HCT116 (cell line): ENCODE data around the gene MOK. TPM values are rescaled to one million over a fixed set of nuclear protein-coding genes. Genes with fewer than 3 reads are reported as not detected.

Source experiments
- ATAC-seq: fragments of 200-7000 bp; cut with Tn5 transposase; 2 replicates; pipeline ENCODE4 v1.9.1; 2020; ENCODE audit warnings: mild to moderate bottlenecking, moderate library complexity
- BruUV-seq: library from RNA; stranded (reverse); fragments of 400-500 nt; replicated peaks from 2 replicates; lab custom pipeline; 2021; lab: Mats Ljungman, UMichigan
- CTCF ChIA-PET: fragments of 300-600 bp; sonication (Branson Sonifier 250); formaldehyde crosslinking; loops from one replicate; lab custom pipeline; 2021; ENCODE audit warnings: antibody characterized with exemption; lab: Charles Lee
- POLR2A ChIA-PET: fragments of 300-600, 350-600 bp; sonication (Branson Sonifier 250); formaldehyde crosslinking; loops from one replicate; lab custom pipeline; 2021; ENCODE audit warnings: antibody characterized with exemption; lab: Charles Lee
- RAD21 ChIA-PET, 2 experiments: fragments of 300-600 bp; sonication (Branson Sonifier 250); formaldehyde crosslinking; loops; one replicate each; lab custom pipeline; 2023; ENCODE audit warnings: low total read pairs in 2 of 2; ENCODE audit not compliant: uncharacterized antibody in 2 of 2, unreplicated experiment in 2 of 2, low non-redundant PET in 1 of 2; lab: Charles Lee
- DNase-seq: peaks from one replicate; pipeline ENCODE4 v3.0.0-alpha.2; 2010; ENCODE audit warnings: low read depth, low spot score
- H2AFZ ChIP-seq: fragments of 200-600 bp; shearing (Covaris generic), sonication (generic); 2 replicates; pipeline ENCODE4 v1.6.1; 2017; ENCODE audit warnings: low read depth, mixed run types, mixed read lengths, antibody characterized with exemption, low read length; ENCODE audit not compliant: poor library complexity, severe bottlenecking
- H3K27ac ChIP-seq: 2 replicates; pipeline ENCODE4 v1.5.1; 2012; ENCODE audit warnings: low read depth, low read length
- H3K27me3 ChIP-seq: fragments of 200-600 bp; sonication (generic); 2 replicates; pipeline ENCODE4 v1.6.1; 2016; ENCODE audit warnings: mixed run types, low read length, mixed read lengths; ENCODE audit not compliant: insufficient read depth
- H3K36me3 ChIP-seq, 2 experiments: fragments of 200-500 bp in 1 of 2; fragments of 200-600 bp in 1 of 2; sonication (Bioruptor generic) in 1 of 2; sonication (generic) in 1 of 2; 2 replicates each; pipeline versions ENCODE4 v1.5.1 to v1.6.1; 2014 to 2016; ENCODE audit warnings: low read length in 2 of 2, inconsistent platforms in 1 of 2, mixed read lengths in 1 of 2, mixed run types in 1 of 2; ENCODE audit not compliant: insufficient read depth in 2 of 2, control insufficient read depth in 1 of 2
- H3K4me1 ChIP-seq, 2 experiments: fragments of 200-600 bp in 1 of 2; sonication (generic) in 1 of 2; 2 replicates each; pipeline versions ENCODE4 v1.5.1 to v1.6.1; 2012 to 2017; ENCODE audit warnings: low read length in 2 of 2, inconsistent platforms in 1 of 2, mild to moderate bottlenecking in 1 of 2, mixed read lengths in 1 of 2, mixed run types in 1 of 2, moderate library complexity in 1 of 2; ENCODE audit not compliant: insufficient read depth in 2 of 2, control insufficient read depth in 1 of 2
- H3K4me2 ChIP-seq: fragments of 200-600 bp; sonication (generic); 2 replicates; pipeline ENCODE4 v1.6.1; 2017; ENCODE audit warnings: mixed run types, low read length, mixed read lengths
- H3K4me3 ChIP-seq, 2 experiments: fragments of 200-600 bp in 1 of 2; sonication (generic) in 1 of 2; replicated peaks in 1 of 2; 2 replicates each; pipeline ENCODE4 v1.5.1; 2011 to 2016; ENCODE audit warnings: low read length in 2 of 2, control low read depth in 1 of 2, low read depth in 1 of 2, mild to moderate bottlenecking in 1 of 2, mixed read lengths in 1 of 2, mixed run types in 1 of 2
- H3K79me2 ChIP-seq: fragments of 200-600 bp; sonication (generic); 2 replicates; pipeline ENCODE4 v1.6.1; 2017; ENCODE audit warnings: mild to moderate bottlenecking, mixed run types, low read length, moderate library complexity, mixed read lengths; ENCODE audit not compliant: insufficient read depth
- H3K9ac ChIP-seq: fragments of 200-600 bp; sonication (generic); 2 replicates; pipeline ENCODE4 v1.6.1; 2016; ENCODE audit warnings: low read length, mixed read lengths
- H3K9me2 ChIP-seq: fragments of 200-600 bp; sonication (generic), shearing (Covaris generic); 2 replicates; pipeline ENCODE4 v1.6.1; 2017; ENCODE audit warnings: mixed run types, mild to moderate bottlenecking, moderate library complexity; ENCODE audit not compliant: insufficient read depth
- H3K9me3 ChIP-seq, 2 experiments: fragments of 200-500 bp in 1 of 2; fragments of 200-600 bp in 1 of 2; sonication (Bioruptor generic) in 1 of 2; sonication (generic) in 1 of 2; 2 replicates each; pipeline ENCODE4 v1.6.1; 2014 to 2017; ENCODE audit warnings: low read length in 2 of 2, mixed read lengths in 2 of 2, inconsistent platforms in 1 of 2, low read depth in 1 of 2, mild to moderate bottlenecking in 1 of 2, mixed run types in 1 of 2, moderate library complexity in 1 of 2; ENCODE audit not compliant: control insufficient read depth in 1 of 2, insufficient read depth in 1 of 2
- H4K20me1 ChIP-seq: fragments of 200-600 bp; sonication (generic), shearing (Covaris generic); 2 replicates; pipeline ENCODE4 v1.6.1; 2017; ENCODE audit warnings: mixed run types, mild to moderate bottlenecking, moderate library complexity; ENCODE audit not compliant: insufficient read depth
- CBX3 ChIP-seq: IDR thresholded peaks from 2 replicates; pipeline ENCODE4 v1.6.1; 2012; ENCODE audit warnings: low read depth
- CEBPB ChIP-seq: IDR thresholded peaks from 2 replicates; pipeline ENCODE4 v1.6.1; 2012; ENCODE audit warnings: low read depth
- EGR1 ChIP-seq: IDR thresholded peaks from 2 replicates; pipeline ENCODE4 v1.6.1; 2012; ENCODE audit warnings: low read depth
- ELF1 ChIP-seq: IDR thresholded peaks from 2 replicates; pipeline ENCODE4 v1.6.1; 2012; ENCODE audit warnings: low read depth, borderline replicate concordance
- POLR2A ChIP-seq: IDR thresholded peaks from 2 replicates; pipeline ENCODE4 v1.7.0; 2011; ENCODE audit warnings: borderline replicate concordance; ENCODE audit not compliant: insufficient read depth, insufficient read length; ENCODE audit errors: extremely low read depth
- POLR2AphosphoS5 ChIP-seq: IDR thresholded peaks from 2 replicates; pipeline ENCODE4 v1.6.1; 2011; ENCODE audit warnings: mild to moderate bottlenecking, low read depth, low read length, moderate library complexity
- SP1 ChIP-seq: IDR thresholded peaks from 2 replicates; pipeline ENCODE4 v1.6.1; 2012; ENCODE audit warnings: low read depth
- SRF ChIP-seq: IDR thresholded peaks from 2 replicates; pipeline ENCODE4 v1.6.1; 2012; ENCODE audit warnings: low read depth
- TCF7L2 ChIP-seq: IDR thresholded peaks from 2 replicates; pipeline ENCODE4 v1.7.0; 2011; ENCODE audit warnings: borderline replicate concordance, inconsistent platforms; ENCODE audit not compliant: insufficient read depth, insufficient read length; ENCODE audit errors: extremely low read depth
- YY1 ChIP-seq: IDR thresholded peaks from 2 replicates; pipeline ENCODE4 v1.6.1; 2011; ENCODE audit warnings: low read length, low read depth, moderate library complexity, mild to moderate bottlenecking; ENCODE audit not compliant: insufficient replicate concordance; ENCODE audit errors: extremely low read depth
- ZFX ChIP-seq: fragments of 450-650 bp; IDR thresholded peaks from 2 replicates; pipeline ENCODE4 v1.6.1; 2017
- ZNF274 ChIP-seq: fragments of 200-500 bp; sonication (Bioruptor generic); IDR thresholded peaks from 2 replicates; pipeline ENCODE4 v1.6.1; 2014; ENCODE audit warnings: mild to moderate bottlenecking, low read depth, low read length, inconsistent platforms
- intact Hi-C: fragments of 100-400 bp; cut with micrococcal nuclease; formaldehyde crosslinking; loops from 2 replicates; pipeline ENCODE4 v1.10.0; 2022
- total RNA-seq: library from RNA; stranded (reverse); gene quantifications from one replicate; pipeline ENCODE4 v1.2.1, GENCODE V29; 2021; ENCODE audit not compliant: unreplicated experiment
- TF ChIP-seq, protein P1 (sequence below), 3 experiments: fragments of 200-600 bp in 1 of 3; sonication (generic) in 1 of 3; IDR thresholded peaks in 2 of 3; conservative IDR thresholded peaks in 1 of 3; 2 replicates each; pipeline ENCODE4 v1.5.1; 2012 to 2017; ENCODE audit warnings: low read depth in 2 of 3, low read length in 2 of 3, antibody characterized with exemption in 1 of 3, borderline replicate concordance in 1 of 3, control low read depth in 1 of 3, mild to moderate bottlenecking in 1 of 3, mixed read lengths in 1 of 3, mixed run types in 1 of 3, moderate library complexity in 1 of 3; ENCODE audit not compliant: insufficient read depth in 1 of 3
- TF ChIP-seq, protein P2 (sequence below): IDR thresholded peaks from 2 replicates; pipeline ENCODE4 v1.6.1; 2012

The MOK gene
- total RNA-seq, 1 experiment from 2014 or later = 9.4 TPM

DNA sequence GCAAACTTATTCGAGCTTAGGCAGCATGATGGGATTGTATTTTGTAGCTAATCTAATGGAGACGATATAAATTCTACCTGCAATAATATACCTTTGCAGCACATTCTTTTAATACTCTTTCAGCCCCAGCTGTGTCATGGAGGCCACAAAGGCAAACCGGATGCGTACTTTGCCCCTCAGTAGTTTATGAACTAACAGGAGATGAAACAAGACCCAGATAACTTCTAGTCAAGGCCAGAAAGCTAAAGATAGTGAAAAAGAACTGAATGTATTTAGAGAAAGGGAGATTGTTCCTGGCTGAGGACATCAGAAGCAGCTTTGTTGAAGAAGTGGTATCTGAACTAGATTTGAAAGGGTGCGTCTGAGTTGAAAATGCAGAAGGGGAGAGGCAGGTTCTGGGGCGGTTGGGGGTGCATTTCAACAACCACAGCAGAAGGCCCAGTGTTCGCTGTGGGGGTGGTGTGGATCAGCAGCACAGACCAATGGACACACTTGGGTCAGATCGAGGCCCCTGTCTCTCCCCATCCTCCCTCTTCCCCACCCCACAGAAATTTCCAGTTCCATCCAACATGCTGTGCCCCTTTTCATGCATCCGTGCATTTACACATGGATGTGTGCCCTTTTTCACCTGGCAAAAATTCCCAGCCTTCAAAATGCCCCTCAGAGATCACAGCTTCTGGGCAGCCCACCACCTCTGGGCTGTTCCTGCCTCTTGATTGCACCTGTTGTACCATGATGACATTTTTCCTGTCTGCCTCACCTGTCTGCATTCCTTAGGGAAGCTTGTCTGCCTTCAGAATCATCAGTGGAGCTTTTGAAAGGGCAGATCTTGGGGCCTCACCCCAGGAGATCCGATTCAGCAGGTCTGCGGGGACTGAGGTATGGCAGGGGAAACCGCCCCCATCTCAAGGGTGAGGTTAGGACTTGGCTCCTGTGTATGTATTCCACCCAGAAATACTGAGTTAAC lies 16.8 kb upstream of the MOK start:
- Histone ChIP-seq H3K9me3 (no peaks in the 10 kb centered on the region), H3K4me1 (peaks cover 25 to 45% of the 10 kb centered on the region in 2 experiments), H4K20me1 (no peaks in the 10 kb centered on the region), H3K27ac (no peak overlapping the region), H3K9me2 (no peaks in the 10 kb centered on the region), H3K36me3 (no peaks in the 10 kb centered on the region; a peak in 1 of 4 replicates), H3K4me2 (peak overlapping the region; percentile 97; the same call in 1 of the 2 replicates), H3K4me3 (no peak overlapping the region), H3K27me3 (no peaks in the 10 kb centered on the region), H3K9ac (no peak overlapping the region), H2AFZ (no peak overlapping the region), H3K79me2 (peaks cover 19% of the 10 kb centered on the region)
- CTCF ChIA-PET = interaction anchor here (0.7 kb wide), 1 partner anchor 197 kb away, joined by 3 read pairs; no protein-coding TSS in a partner anchor
- no peak for TF ChIP-seq POLR2A
- no peak for TF ChIP-seq CBX3
- no peak for TF ChIP-seq SRF
- no peak for TF ChIP-seq ELF1
- no peak for TF ChIP-seq ZFX
- no peak for TF ChIP-seq POLR2AphosphoS5
- TF ChIP-seq SP1 = no peak
- no peak for TF ChIP-seq EGR1
- no peak for TF ChIP-seq TCF7L2
- TF ChIP-seq, protein P1, sequence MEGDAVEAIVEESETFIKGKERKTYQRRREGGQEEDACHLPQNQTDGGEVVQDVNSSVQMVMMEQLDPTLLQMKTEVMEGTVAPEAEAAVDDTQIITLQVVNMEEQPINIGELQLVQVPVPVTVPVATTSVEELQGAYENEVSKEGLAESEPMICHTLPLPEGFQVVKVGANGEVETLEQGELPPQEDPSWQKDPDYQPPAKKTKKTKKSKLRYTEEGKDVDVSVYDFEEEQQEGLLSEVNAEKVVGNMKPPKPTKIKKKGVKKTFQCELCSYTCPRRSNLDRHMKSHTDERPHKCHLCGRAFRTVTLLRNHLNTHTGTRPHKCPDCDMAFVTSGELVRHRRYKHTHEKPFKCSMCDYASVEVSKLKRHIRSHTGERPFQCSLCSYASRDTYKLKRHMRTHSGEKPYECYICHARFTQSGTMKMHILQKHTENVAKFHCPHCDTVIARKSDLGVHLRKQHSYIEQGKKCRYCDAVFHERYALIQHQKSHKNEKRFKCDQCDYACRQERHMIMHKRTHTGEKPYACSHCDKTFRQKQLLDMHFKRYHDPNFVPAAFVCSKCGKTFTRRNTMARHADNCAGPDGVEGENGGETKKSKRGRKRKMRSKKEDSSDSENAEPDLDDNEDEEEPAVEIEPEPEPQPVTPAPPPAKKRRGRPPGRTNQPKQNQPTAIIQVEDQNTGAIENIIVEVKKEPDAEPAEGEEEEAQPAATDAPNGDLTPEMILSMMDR (IDR thresholded peaks at IDR 0.05 in 2 of 3, conservative IDR thresholded peaks at IDR 0.05 in 1 of 3; ENCODE audit: borderline replicate concordance in 1 of 3, insufficient read depth in 1 of 3, low read depth in 2 of 3, low read length in 2 of 3) = no peak
- TF ChIP-seq CEBPB = no peak
- no peak for TF ChIP-seq YY1
- TF ChIP-seq, protein P2, sequence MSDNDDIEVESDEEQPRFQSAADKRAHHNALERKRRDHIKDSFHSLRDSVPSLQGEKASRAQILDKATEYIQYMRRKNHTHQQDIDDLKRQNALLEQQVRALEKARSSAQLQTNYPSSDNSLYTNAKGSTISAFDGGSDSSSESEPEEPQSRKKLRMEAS = no peak
- no peak for TF ChIP-seq ZNF274
- intact Hi-C loops = no loop called here
- ATAC-seq = no peak
- RAD21 ChIA-PET = no interaction called here
- POLR2A ChIA-PET = no interaction called here
- DNase-seq = no peak
- BruUV-seq = no TSS peak
